ENCODE measurements around the gene LACRT.

LACRT gene

GRCh38 chr12:54602661-54603060 is 32.0 kb downstream of the LACRT start:
- no peak for DNase-seq (ENCODE audit: low read depth in 2 of 2, low spot score in 1 of 2)

GRCh38 chr12:54601841-54602240 is 32.9 kb downstream of the LACRT start:
- no peak for DNase-seq (ENCODE audit: low read depth in 2 of 2, low spot score in 1 of 2)

- no peak for DNase-seq (ENCODE audit: low read depth in 2 of 2, low spot score in 1 of 2)
Observed at GRCh38 chr12:54598970-54599369, 35.7 kb downstream of the LACRT start.

GRCh38 chr12:54596526-54596946 is 38.2 kb downstream of the LACRT start:
- DNase-seq (ENCODE audit: low read depth in 2 of 2, low spot score in 1 of 2), result peak in 1 of 2 donors; percentile 11

GRCh38 chr12:54595471-54595870 is 39.2 kb downstream of the LACRT start:
- no peak for DNase-seq (ENCODE audit: low read depth in 2 of 2, low spot score in 1 of 2)

GRCh38 chr12:54593725-54594124 is 41.0 kb downstream of the LACRT start:
- DNase-seq (ENCODE audit: low read depth in 2 of 2, low spot score in 1 of 2), result no peak

- DNase-seq (ENCODE audit: low read depth in 2 of 2, low spot score in 1 of 2), result no peak
Observed at GRCh38 chr12:54593135-54593534, 41.6 kb downstream of the LACRT start.

GRCh38 chr12:54592316-54592715 is 42.4 kb downstream of the LACRT start:
- DNase-seq (ENCODE audit: low read depth in 2 of 2, low spot score in 1 of 2), result no peak

GRCh38 chr12:54590978-54591591 is 43.6 kb downstream of the LACRT start:
- DNase-seq (ENCODE audit: low read depth in 2 of 2, low spot score in 1 of 2), result no peak

GRCh38 chr12:54589964-54590363 is 44.7 kb downstream of the LACRT start:
- no peak for DNase-seq (ENCODE audit: low read depth in 2 of 2, low spot score in 1 of 2)

GRCh38 chr12:54588890-54589267 is 45.8 kb downstream of the LACRT start:
- DNase-seq (ENCODE audit: low read depth in 2 of 2, low spot score in 1 of 2), result no peak

- no peak for DNase-seq (ENCODE audit: low read depth in 2 of 2, low spot score in 1 of 2)
Observed at GRCh38 chr12:54588110-54588889, 46.4 kb downstream of the LACRT start, which contains the start of gene PPP1R1A. PPP1R1A (minus strand) TSS chr12:54588659; CDS start chr12:54588488, 171 bp downstream.

- no peak for DNase-seq (ENCODE audit: low read depth in 2 of 2, low spot score in 1 of 2)
Observed at GRCh38 chr12:54587315-54587873, 47.3 kb downstream of the LACRT start.

GRCh38 chr12:54586620-54587019 is 48.1 kb downstream of the LACRT start:
- no peak for DNase-seq (ENCODE audit: low read depth in 2 of 2, low spot score in 1 of 2)

GRCh38 chr12:54585243-54585642 is 49.5 kb downstream of the LACRT start:
- DNase-seq (ENCODE audit: low read depth in 2 of 2, low spot score in 1 of 2), result no peak

GRCh38 chr12:54584128-54584527 is 50.6 kb downstream of the LACRT start:
- no peak for DNase-seq (ENCODE audit: low read depth in 2 of 2, low spot score in 1 of 2)

- no peak for DNase-seq (ENCODE audit: low read depth in 2 of 2, low spot score in 1 of 2)
Observed at GRCh38 chr12:54583726-54584125, 51.0 kb downstream of the LACRT start.

- DNase-seq (ENCODE audit: low read depth in 2 of 2, low spot score in 1 of 2), result no peak
Observed at GRCh38 chr12:54581412-54581811, 53.3 kb downstream of the LACRT start.

Measured in stimulated activated CD8-positive, alpha-beta memory T cell treated with anti-CD3 and anti-CD28 coated beads, Interleukin-4, amount 100 ng/mL, for 1 hour (primary cell).